ENCODE results near the gene LTBR.

GRCh38 chr12:6375269-6376078 is 8.5 kb upstream of the LTBR start, which contains the start of gene SCNN1A:
- TF ChIP-seq CTCF (IDR thresholded peaks at IDR 0.05; ENCODE audit: low read depth, low read length, missing input control) (no peak), ATF3 (IDR thresholded peaks at IDR 0.05) (no peak), SP1 (IDR thresholded peaks at IDR 0.05) (no peak), MAX (IDR thresholded peaks at IDR 0.05) (no peak), ZBTB33 (IDR thresholded peaks at IDR 0.05) (no peak), RAD21 (IDR thresholded peaks at IDR 0.05) (no peak), REST (IDR thresholded peaks at IDR 0.05) (no peak)
